ENCODE data around the gene RTL9.

Gene RTL9

GRCh38 chrX:110397904-110398303 is 39.3 kb downstream of the RTL9 start:
- no peaks in the 10 kb centered on the region for H3K36me3 Mint-ChIP-seq (ENCODE audit: low read depth)
- TF ChIP-seq, protein P1, sequence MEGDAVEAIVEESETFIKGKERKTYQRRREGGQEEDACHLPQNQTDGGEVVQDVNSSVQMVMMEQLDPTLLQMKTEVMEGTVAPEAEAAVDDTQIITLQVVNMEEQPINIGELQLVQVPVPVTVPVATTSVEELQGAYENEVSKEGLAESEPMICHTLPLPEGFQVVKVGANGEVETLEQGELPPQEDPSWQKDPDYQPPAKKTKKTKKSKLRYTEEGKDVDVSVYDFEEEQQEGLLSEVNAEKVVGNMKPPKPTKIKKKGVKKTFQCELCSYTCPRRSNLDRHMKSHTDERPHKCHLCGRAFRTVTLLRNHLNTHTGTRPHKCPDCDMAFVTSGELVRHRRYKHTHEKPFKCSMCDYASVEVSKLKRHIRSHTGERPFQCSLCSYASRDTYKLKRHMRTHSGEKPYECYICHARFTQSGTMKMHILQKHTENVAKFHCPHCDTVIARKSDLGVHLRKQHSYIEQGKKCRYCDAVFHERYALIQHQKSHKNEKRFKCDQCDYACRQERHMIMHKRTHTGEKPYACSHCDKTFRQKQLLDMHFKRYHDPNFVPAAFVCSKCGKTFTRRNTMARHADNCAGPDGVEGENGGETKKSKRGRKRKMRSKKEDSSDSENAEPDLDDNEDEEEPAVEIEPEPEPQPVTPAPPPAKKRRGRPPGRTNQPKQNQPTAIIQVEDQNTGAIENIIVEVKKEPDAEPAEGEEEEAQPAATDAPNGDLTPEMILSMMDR (IDR thresholded peaks at IDR 0.05; ENCODE audit: unreplicated experiment in 3 of 3), result no peak
- peaks cover 7% of the 10 kb centered on the region for H3K4me1 Mint-ChIP-seq
- no peaks in the 10 kb centered on the region for H3K9me3 Mint-ChIP-seq
- peaks cover 3% of the 10 kb centered on the region for H3K27me3 Mint-ChIP-seq (ENCODE audit: low read depth)
- no peak overlapping the region for H3K27ac Mint-ChIP-seq
- H3K4me3 Mint-ChIP-seq, result no peak overlapping the region

GRCh38 chrX:110399497-110399896 is 40.8 kb downstream of the RTL9 start:
- TF ChIP-seq, protein P1 (IDR thresholded peaks at IDR 0.05; ENCODE audit: unreplicated experiment in 3 of 3), result no peak
- Mint-ChIP-seq H3K4me3 (no peak overlapping the region), H3K9me3 (no peaks in the 10 kb centered on the region), H3K4me1 (peaks cover 5% of the 10 kb centered on the region), H3K36me3 (ENCODE audit: low read depth) (no peaks in the 10 kb centered on the region), H3K27ac (peak overlapping the region; percentile 30 to 64 (median 40)), H3K27me3 (ENCODE audit: low read depth) (peaks cover 3% of the 10 kb centered on the region)

DNA sequence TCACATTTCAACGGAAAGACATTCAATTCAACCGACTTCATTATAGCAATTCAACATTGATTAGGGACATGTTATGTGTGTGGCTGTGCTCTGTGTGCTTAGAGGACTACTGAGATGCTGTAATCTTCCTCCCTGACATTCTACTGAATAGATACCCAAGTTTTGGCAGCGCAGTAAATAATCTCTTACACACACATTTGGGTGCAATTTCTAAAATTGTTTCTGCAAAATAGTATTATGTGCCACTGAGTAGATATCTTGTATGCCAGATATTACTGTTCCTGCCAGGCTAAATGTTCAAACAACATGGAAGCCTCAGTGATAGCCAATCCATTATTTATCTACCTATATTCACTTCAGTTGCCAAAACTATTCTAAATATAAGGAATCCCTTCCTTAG is 41.3 kb downstream of the RTL9 start:
- no peak overlapping the region for H3K4me3 Mint-ChIP-seq
- H3K4me1 Mint-ChIP-seq, result peaks cover 5% of the 10 kb centered on the region
- H3K9me3 Mint-ChIP-seq, result no peaks in the 10 kb centered on the region

GRCh38 chrX:110401135-110401534 is 42.5 kb downstream of the RTL9 start:
- TF ChIP-seq, protein P1 (IDR thresholded peaks at IDR 0.05; ENCODE audit: unreplicated experiment in 3 of 3), result no peak
- peak overlapping the region in 1 of 3 experiments; percentile 42 for H3K27ac Mint-ChIP-seq
- H3K36me3 Mint-ChIP-seq (ENCODE audit: low read depth), result no peaks in the 10 kb centered on the region
- peaks cover 3% of the 10 kb centered on the region for H3K27me3 Mint-ChIP-seq (ENCODE audit: low read depth)
- H3K4me1 Mint-ChIP-seq, result peaks cover 5% of the 10 kb centered on the region
- H3K9me3 Mint-ChIP-seq, result no peaks in the 10 kb centered on the region
- H3K4me3 Mint-ChIP-seq, result no peak overlapping the region

More for the DNA sequence above, 41.3 kb downstream of the RTL9 start:
- peaks cover 3% of the 10 kb centered on the region for H3K27me3 Mint-ChIP-seq (ENCODE audit: low read depth)
- TF ChIP-seq, protein P1 (IDR thresholded peaks at IDR 0.05; ENCODE audit: unreplicated experiment in 3 of 3), result no peak
- H3K36me3 Mint-ChIP-seq (ENCODE audit: low read depth), result no peaks in the 10 kb centered on the region
- H3K27ac Mint-ChIP-seq, result peak overlapping the region; percentile 30 to 64 (median 40)

DNA sequence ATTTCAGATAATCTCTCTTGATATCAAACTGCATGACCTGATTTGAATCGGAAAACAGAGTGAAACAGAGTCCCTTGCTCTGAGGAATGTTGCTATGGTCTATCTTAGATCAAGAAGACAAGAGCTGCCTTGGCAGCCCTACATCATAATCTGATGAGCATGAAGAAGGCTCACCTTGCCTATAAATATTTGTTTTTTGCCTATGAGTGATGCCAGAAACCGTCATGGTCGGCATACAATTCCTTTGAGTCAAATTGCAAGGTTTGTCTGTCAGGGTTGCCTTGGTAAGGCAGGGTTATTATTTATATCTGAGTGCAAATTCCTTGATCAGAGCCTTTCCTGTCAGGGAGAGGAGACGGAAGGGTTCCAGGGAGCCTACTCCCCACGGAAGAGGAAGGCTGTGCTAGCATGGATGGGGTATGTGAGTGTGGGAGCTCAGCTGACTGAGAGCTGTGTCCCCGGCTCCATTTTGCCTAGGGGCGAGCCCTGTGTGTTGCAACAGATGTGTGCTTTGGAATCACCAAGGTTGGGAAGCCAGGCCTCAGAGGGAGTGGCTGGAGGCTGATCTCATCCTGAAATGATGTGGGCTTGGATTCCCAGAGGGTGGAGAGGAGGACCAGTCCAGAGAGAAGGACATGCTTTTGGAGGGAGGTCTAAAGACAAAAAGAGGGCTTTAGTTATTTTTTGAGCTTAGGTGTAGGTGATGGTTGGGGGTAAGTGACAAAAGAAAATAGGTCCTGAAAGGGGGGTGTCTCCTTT is 43.6 kb downstream of the RTL9 start:
- no peaks in the 10 kb centered on the region for H3K36me3 Mint-ChIP-seq (ENCODE audit: low read depth)
- H3K4me1 Mint-ChIP-seq, result peaks cover 5% of the 10 kb centered on the region
- H3K9me3 Mint-ChIP-seq, result no peaks in the 10 kb centered on the region
- H3K27me3 Mint-ChIP-seq (ENCODE audit: low read depth), result peaks cover 3% of the 10 kb centered on the region
- H3K27ac Mint-ChIP-seq, result peak overlapping the region in 1 of 3 experiments; percentile 11
- TF ChIP-seq, protein P1 (IDR thresholded peaks at IDR 0.05; ENCODE audit: unreplicated experiment in 3 of 3), result no peak
- H3K4me3 Mint-ChIP-seq, result no peak overlapping the region

GRCh38 chrX:110402850-110403221 is 44.2 kb downstream of the RTL9 start:
- Mint-ChIP-seq H3K9me3 (no peaks in the 10 kb centered on the region), H3K27me3 (ENCODE audit: low read depth) (peaks cover 3% of the 10 kb centered on the region), H3K27ac (no peak overlapping the region), H3K36me3 (ENCODE audit: low read depth) (no peaks in the 10 kb centered on the region), H3K4me3 (no peak overlapping the region), H3K4me1 (peaks cover 5% of the 10 kb centered on the region)
- TF ChIP-seq, protein P1 (IDR thresholded peaks at IDR 0.05; ENCODE audit: unreplicated experiment in 3 of 3), result no peak
